Measurements from ENCODE around the gene CAPZA1. TPM values are rescaled to one million over a fixed set of nuclear protein-coding genes. Genes with fewer than 3 reads are reported as not detected.
A peak's percentile ranks its signal among the peaks of the same experiment; 100 is the strongest.
"Not testable (repeated sequence)": the region's sequence is repeated elsewhere in the genome, so short reads cannot be mapped to it uniquely, and the experiment has no call there.

Gene CAPZA1
- total RNA-seq, 1 donor from 2014 or later = 241 TPM

- peak; percentile 78 for DNase-seq
- H3K27ac Mint-ChIP-seq = no peak overlapping the region
- H3K9me3 Mint-ChIP-seq = no peaks in the 10 kb centered on the region
- H3K4me1 Mint-ChIP-seq = peaks cover 22% of the 10 kb centered on the region
- intact Hi-C loops (cut with micrococcal nuclease) = loop anchor here (2.0 to 5.0 kb wide), 5 partner anchors 112 to 1198 kb away; partner anchors contain the start of genes MAGI3 and RSBN1
- H3K27me3 Mint-ChIP-seq = no peaks in the 10 kb centered on the region
- H3K4me3 Mint-ChIP-seq = no peak overlapping the region
- peaks cover 20% of the 10 kb centered on the region for H3K36me3 Mint-ChIP-seq (ENCODE audit: low read depth)
Observed at GRCh38 chr1:112614460-112615065, 5.1 kb upstream of the CAPZA1 start.

GRCh38 chr1:112618114-112618720 lies 1.4 kb upstream of the CAPZA1 start:
- Mint-ChIP-seq H3K9me3 (no peaks in the 10 kb centered on the region), H3K4me1 (peaks cover 31% of the 10 kb centered on the region), H3K27ac (peak overlapping the region; percentile 100), H3K36me3 (ENCODE audit: low read depth) (peaks cover 25% of the 10 kb centered on the region), H3K4me3 (peak overlapping the region; percentile 99), H3K27me3 (no peaks in the 10 kb centered on the region)
- intact Hi-C loops (cut with micrococcal nuclease) = loop anchor here (1.0 to 5.0 kb wide), 8 partner anchors 87 to 1194 kb away; partner anchors contain the start of genes LRIG2, MAGI3, RSBN1 and SLC16A1
- peak; percentile 78 for DNase-seq

- H3K4me1 Mint-ChIP-seq = peaks cover 32% of the 10 kb centered on the region
- no peaks in the 10 kb centered on the region for H3K27me3 Mint-ChIP-seq
- H3K9me3 Mint-ChIP-seq = no peaks in the 10 kb centered on the region
- H3K27ac Mint-ChIP-seq = peak within 1 kb of the TSS; percentile 100
- H3K4me3 Mint-ChIP-seq = peak within 1 kb of the TSS; percentile 99
- H3K36me3 Mint-ChIP-seq (ENCODE audit: low read depth) = peaks cover 23% of the 10 kb centered on the region
- intact Hi-C loops (cut with micrococcal nuclease) = loop anchor here (1.0 to 5.0 kb wide), 10 partner anchors 55 to 1193 kb away; partner anchors contain the start of genes CTTNBP2NL, LRIG2, MAGI3 and MOV10
- DNase-seq = peak; percentile 88
Observed at GRCh38 chr1:112618721-112619517, 713 bp upstream of the CAPZA1 start, which contains the start of gene ST7L. ST7L (minus strand) TSS chr1:112619141; CDS start chr1:112619113, 28 bp downstream.

GRCh38 chr1:112620377-112620695 lies 704 bp downstream of the CAPZA1 start:
- Mint-ChIP-seq H3K36me3 (ENCODE audit: low read depth) (peaks cover 34% of the 10 kb centered on the region), H3K4me3 (peak overlapping the region; percentile 99), H3K4me1 (peaks cover 44% of the 10 kb centered on the region)

GRCh38 chr1:112624493-112624892 lies 4.9 kb downstream of the CAPZA1 start:
- DNase-seq = peak; percentile 50
- intact Hi-C loops (cut with micrococcal nuclease); H3K27me3 Mint-ChIP-seq; H3K9me3 Mint-ChIP-seq: not testable (repeated sequence)
- peak overlapping the region; percentile 43 for H3K4me3 Mint-ChIP-seq
- H3K36me3 Mint-ChIP-seq (ENCODE audit: low read depth) = peaks cover 60% of the 10 kb centered on the region
- H3K27ac Mint-ChIP-seq = peak overlapping the region; percentile 82
- peaks cover 59% of the 10 kb centered on the region for H3K4me1 Mint-ChIP-seq

More at GRCh38 chr1:112620377-112620695, 704 bp downstream of the CAPZA1 start:
- DNase-seq = no peak
- Mint-ChIP-seq H3K27me3 (no peaks in the 10 kb centered on the region), H3K27ac (peak overlapping the region; percentile 100), H3K9me3 (no peaks in the 10 kb centered on the region)
- intact Hi-C loops (cut with micrococcal nuclease) = no loop called here

GRCh38 chr1:112625696-112626095 lies 6.1 kb downstream of the CAPZA1 start:
- H3K4me1 Mint-ChIP-seq = peaks cover 62% of the 10 kb centered on the region
- intact Hi-C loops (cut with micrococcal nuclease) = no loop called here
- no peak for DNase-seq
- H3K9me3 Mint-ChIP-seq = peaks cover 5% of the 10 kb centered on the region
- peaks cover 61% of the 10 kb centered on the region for H3K36me3 Mint-ChIP-seq (ENCODE audit: low read depth)
- H3K27me3 Mint-ChIP-seq = no peaks in the 10 kb centered on the region
- H3K4me3 Mint-ChIP-seq = no peak overlapping the region
- peak overlapping the region; percentile 21 for H3K27ac Mint-ChIP-seq

GRCh38 chr1:112626193-112626592 lies 6.6 kb downstream of the CAPZA1 start:
- H3K36me3 Mint-ChIP-seq (ENCODE audit: low read depth) = peaks cover 62% of the 10 kb centered on the region
- DNase-seq = no peak
- no peaks in the 10 kb centered on the region for H3K27me3 Mint-ChIP-seq
- H3K4me3 Mint-ChIP-seq = no peak overlapping the region
- H3K27ac Mint-ChIP-seq = no peak overlapping the region
- H3K4me1 Mint-ChIP-seq = peaks cover 63% of the 10 kb centered on the region
- H3K9me3 Mint-ChIP-seq = peaks cover 5% of the 10 kb centered on the region
- intact Hi-C loops (cut with micrococcal nuclease) = no loop called here

- peaks cover 63% of the 10 kb centered on the region for H3K4me1 Mint-ChIP-seq
- peak; percentile 33 for DNase-seq
- no peaks in the 10 kb centered on the region for H3K27me3 Mint-ChIP-seq
- intact Hi-C loops (cut with micrococcal nuclease) = no loop called here
- H3K36me3 Mint-ChIP-seq (ENCODE audit: low read depth) = peaks cover 64% of the 10 kb centered on the region
- H3K27ac Mint-ChIP-seq = peak overlapping the region; percentile 48
- H3K4me3 Mint-ChIP-seq = no peak overlapping the region
- peaks cover 5% of the 10 kb centered on the region for H3K9me3 Mint-ChIP-seq
Observed at GRCh38 chr1:112626887-112627286, 7.3 kb downstream of the CAPZA1 start.

- no peak for DNase-seq
- Mint-ChIP-seq H3K27me3 (no peaks in the 10 kb centered on the region), H3K4me3 (no peak overlapping the region), H3K27ac (no peak overlapping the region), H3K36me3 (ENCODE audit: low read depth) (peaks cover 69% of the 10 kb centered on the region), H3K4me1 (peaks cover 65% of the 10 kb centered on the region), H3K9me3 (peaks cover 5% of the 10 kb centered on the region)
- intact Hi-C loops (cut with micrococcal nuclease) = no loop called here
Observed at GRCh38 chr1:112628516-112628915, 8.9 kb downstream of the CAPZA1 start.

- peaks cover 67% of the 10 kb centered on the region for H3K4me1 Mint-ChIP-seq
- peaks cover 71% of the 10 kb centered on the region for H3K36me3 Mint-ChIP-seq (ENCODE audit: low read depth)
- no peak overlapping the region for H3K4me3 Mint-ChIP-seq
- intact Hi-C loops (cut with micrococcal nuclease) = no loop called here
- peak overlapping the region; percentile 19 for H3K27ac Mint-ChIP-seq
- DNase-seq = peak; percentile 34
- no peaks in the 10 kb centered on the region for H3K27me3 Mint-ChIP-seq
- H3K9me3 Mint-ChIP-seq = peaks cover 5% of the 10 kb centered on the region
Observed at GRCh38 chr1:112629256-112629655, 9.6 kb downstream of the CAPZA1 start.

- no peak overlapping the region for H3K4me3 Mint-ChIP-seq
- H3K27ac Mint-ChIP-seq = no peak overlapping the region
- peaks cover 5% of the 10 kb centered on the region for H3K9me3 Mint-ChIP-seq
- peaks cover 42% of the 10 kb centered on the region for H3K36me3 Mint-ChIP-seq (ENCODE audit: low read depth)
- peaks cover 54% of the 10 kb centered on the region for H3K4me1 Mint-ChIP-seq
- H3K27me3 Mint-ChIP-seq = no peaks in the 10 kb centered on the region
- intact Hi-C loops (cut with micrococcal nuclease) = no loop called here
- DNase-seq = no peak
Observed at GRCh38 chr1:112633628-112634027, 14.0 kb downstream of the CAPZA1 start.

GRCh38 chr1:112634367-112634766 lies 14.7 kb downstream of the CAPZA1 start:
- H3K4me3 Mint-ChIP-seq = no peak overlapping the region
- intact Hi-C loops (cut with micrococcal nuclease) = no loop called here
- peaks cover 40% of the 10 kb centered on the region for H3K36me3 Mint-ChIP-seq (ENCODE audit: low read depth)
- peaks cover under 1% of the 10 kb centered on the region for H3K9me3 Mint-ChIP-seq
- no peak for DNase-seq
- peaks cover 51% of the 10 kb centered on the region for H3K4me1 Mint-ChIP-seq
- H3K27me3 Mint-ChIP-seq = no peaks in the 10 kb centered on the region
- no peak overlapping the region for H3K27ac Mint-ChIP-seq

GRCh38 chr1:112636056-112636455 lies 16.4 kb downstream of the CAPZA1 start:
- DNase-seq = no peak
- Mint-ChIP-seq H3K36me3 (ENCODE audit: low read depth) (peaks cover 28% of the 10 kb centered on the region), H3K4me3 (peak overlapping the region; percentile 19), H3K27ac (no peak overlapping the region), H3K9me3 (no peaks in the 10 kb centered on the region), H3K27me3 (no peaks in the 10 kb centered on the region), H3K4me1 (peaks cover 42% of the 10 kb centered on the region)
- intact Hi-C loops (cut with micrococcal nuclease) = loop anchor here (5.0 kb wide), 1 partner anchor 36 kb away; the partner anchor contains the start of gene MOV10

Data from activated CD4-positive, alpha-beta T cell treated with anti-CD3 and anti-CD28 coated beads, Interleukin-2, amount 10 ng/mL, durations not matched to agents 24 days and 14 days (primary cell).